GM12878 (cell line): ENCODE results near the gene NEK8. TPM values are rescaled to one million over a fixed set of nuclear protein-coding genes. Genes with fewer than 3 reads are reported as not detected.

ENCODE experiments used
- ATAC-seq: fragments of 200-7000 bp; cut with Tn5 transposase; 3 replicates; pipeline ENCODE4 v1.9.1; 2020; ENCODE audit warnings: mild to moderate bottlenecking, moderate library complexity
- BruUV-seq: library from RNA; stranded (reverse); fragments of 400-500 nt; replicated peaks from 2 replicates; lab custom pipeline; 2021; lab: Mats Ljungman, UMichigan
- CTCF ChIA-PET: fragments of 300-600 bp; sonication (Branson Sonifier 250); formaldehyde crosslinking; extraction: SDS; loops from one replicate; lab custom pipeline; 2021; ENCODE audit warnings: inconsistent platforms; lab: Yijun Ruan, JAX
- POLR2A ChIA-PET: fragments of 350-600 bp; formaldehyde crosslinking; extraction: SDS; loops from one replicate; lab custom pipeline; 2021; ENCODE audit warnings: inconsistent platforms; lab: Charles Lee
- RAD21 ChIA-PET: fragments of 300-600 bp; sonication (Branson Sonifier 250); formaldehyde crosslinking; loops from one replicate; lab custom pipeline; 2023; ENCODE audit warnings: antibody characterized with exemption; ENCODE audit not compliant: unreplicated experiment; lab: Charles Lee
- SMC1A ChIA-PET: fragments of 300-600 bp; sonication (Branson Sonifier 250); formaldehyde crosslinking; loops from one replicate; lab custom pipeline; 2023; ENCODE audit not compliant: unreplicated experiment, uncharacterized antibody; lab: Charles Lee
- DNase-seq: peaks from one replicate; pipeline ENCODE4 v3.0.0-alpha.2; 2011; ENCODE audit warnings: low read depth, low spot score
- FAIRE-seq: peaks from 3 replicates; lab custom pipeline; 2011; peaks lifted over from hg19 to GRCh38; lab: Jason Lieb, UNC
- H2AFZ ChIP-seq: 2 replicates; pipeline ENCODE4 v1.6.0; 2011; ENCODE audit warnings: low read depth, low read length, control low read depth; ENCODE audit not compliant: control insufficient read depth
- H3K27ac ChIP-seq: 2 replicates; pipeline ENCODE4 v1.5.1; 2011; ENCODE audit warnings: control low read depth; ENCODE audit not compliant: control insufficient read depth, insufficient read depth
- H3K27me3 ChIP-seq, 2 experiments: replicated peaks in 1 of 2; 2 replicates each; pipeline versions ENCODE4 v1.6.0 to v1.6.1; 2011; ENCODE audit warnings: low read length in 1 of 2; ENCODE audit not compliant: control insufficient read depth in 2 of 2, insufficient read depth in 2 of 2
- H3K36me3 ChIP-seq, 2 experiments: 2 replicates each; pipeline ENCODE4 v1.5.1; 2011; ENCODE audit warnings: low read length in 1 of 2; ENCODE audit not compliant: control insufficient read depth in 2 of 2, insufficient read depth in 2 of 2
- H3K4me1 ChIP-seq: 2 replicates; pipeline ENCODE4 v1.6.1; 2011; ENCODE audit warnings: mild to moderate bottlenecking, low read length, moderate library complexity, mixed read lengths; ENCODE audit not compliant: control insufficient read depth, insufficient read depth
- H3K4me2 ChIP-seq: 2 replicates; pipeline ENCODE4 v1.6.0; 2011; ENCODE audit warnings: control low read depth; ENCODE audit not compliant: control insufficient read depth, insufficient read depth
- H3K4me3 ChIP-seq: fragments of 200-600 bp; sonication (generic); 2 replicates; pipeline ENCODE4 v1.5.1; 2016
- H3K79me2 ChIP-seq: 2 replicates; pipeline ENCODE4 v1.6.0; 2011; ENCODE audit warnings: low read length; ENCODE audit not compliant: control insufficient read depth, insufficient read depth
- H3K9ac ChIP-seq: 2 replicates; pipeline ENCODE4 v1.8.0; 2011; ENCODE audit warnings: low read length, control low read depth, mixed read lengths; ENCODE audit not compliant: control insufficient read depth, insufficient read depth
- H3K9me3 ChIP-seq: replicated peaks from 3 replicates; pipeline ENCODE4 v1.5.1; 2011; ENCODE audit warnings: mild to moderate bottlenecking, low read length; ENCODE audit not compliant: control insufficient read depth, insufficient read depth
- H4K20me1 ChIP-seq: 2 replicates; pipeline ENCODE4 v1.6.0; 2011; ENCODE audit not compliant: control insufficient read depth, insufficient read depth
- ASH2L ChIP-seq: fragments of 300-600, 200-600 bp; sonication (generic); IDR thresholded peaks from 2 replicates; pipeline ENCODE4 v1.6.1; 2017; ENCODE audit warnings: low read depth, mild to moderate bottlenecking, borderline replicate concordance
- BACH1 ChIP-seq: fragments of 450-650 bp; IDR thresholded peaks from 2 replicates; pipeline ENCODE4 v1.6.1; 2017; ENCODE audit warnings: mild to moderate bottlenecking, borderline replicate concordance
- CEBPZ ChIP-seq: fragments of 150-350 bp; IDR thresholded peaks from 2 replicates; pipeline ENCODE4 v1.6.1; 2016; ENCODE audit warnings: low read depth, low read length
- CREB1 ChIP-seq: IDR thresholded peaks from 2 replicates; pipeline ENCODE4 v1.6.1; 2012; ENCODE audit warnings: low read depth, mild to moderate bottlenecking, inconsistent platforms
- ELK1 ChIP-seq: IDR thresholded peaks from 2 replicates; pipeline ENCODE4 v1.6.1; 2012; ENCODE audit warnings: low read depth, low read length, improper control_type of control experiment
- HDAC6 ChIP-seq: fragments of 200-600 bp; sonication (generic); IDR thresholded peaks from one replicate; pipeline ENCODE4 v1.8.0; 2017; ENCODE audit warnings: antibody characterized with exemption; ENCODE audit not compliant: unreplicated experiment
- IKZF2 ChIP-seq, 2 experiments: fragments of 450-650 bp; IDR thresholded peaks; 2 replicates each; pipeline ENCODE4 v1.6.1; 2017; ENCODE audit warnings: mild to moderate bottlenecking in 2 of 2, moderate library complexity in 2 of 2
- LARP7 ChIP-seq: fragments of 450-650 bp; IDR thresholded peaks from 2 replicates; pipeline ENCODE4 v1.6.1; 2017; ENCODE audit warnings: mild to moderate bottlenecking
- MYC ChIP-seq: IDR thresholded peaks from 2 replicates; pipeline ENCODE4 v1.6.1; 2011; ENCODE audit warnings: mild to moderate bottlenecking, low read length, moderate library complexity, inconsistent platforms; ENCODE audit not compliant: insufficient read depth, insufficient replicate concordance, insufficient read length, severe bottlenecking
- PAX5 ChIP-seq: IDR thresholded peaks from 2 replicates; pipeline ENCODE4 v1.6.1; 2011; ENCODE audit warnings: low read depth, low read length, borderline replicate concordance
- POLR2AphosphoS2 ChIP-seq: IDR thresholded peaks from 2 replicates; pipeline ENCODE4 v1.6.1; 2011; ENCODE audit warnings: low read depth, mild to moderate bottlenecking, low read length, improper control_type of control experiment, moderate library complexity
- SKIL ChIP-seq: fragments of 450-650 bp; IDR thresholded peaks from 2 replicates; pipeline ENCODE4 v1.6.1; 2017; ENCODE audit warnings: mild to moderate bottlenecking, low read depth, inconsistent platforms; ENCODE audit not compliant: poor library complexity, severe bottlenecking
- SMC3 ChIP-seq: IDR thresholded peaks from 2 replicates; pipeline ENCODE4 v1.6.1; 2011; ENCODE audit warnings: low read length, improper control_type of control experiment, borderline replicate concordance
- YY1 ChIP-seq: IDR thresholded peaks from 2 replicates; pipeline ENCODE4 v1.6.1; 2011; ENCODE audit warnings: low read depth, mild to moderate bottlenecking, low read length
- ZSCAN29 ChIP-seq: fragments of 450-650 bp; IDR thresholded peaks from 2 replicates; pipeline ENCODE4 v1.6.1; 2017; ENCODE audit warnings: mild to moderate bottlenecking, moderate library complexity
- WGBS: methylation state at CpG from one replicate; pipeline ENCODE4 v1.1.6; 2016; ENCODE audit warnings: low lambda C conversion rate; ENCODE audit not compliant: insufficient replicate concordance, insufficient coverage; ENCODE audit errors: missing lambda C conversion rate; 5-methylcytosine and 5-hydroxymethylcytosine counted together
- in situ Hi-C: fragments of 300-500 bp; cut with MboI; formaldehyde crosslinking; loops from 9 replicates; pipeline ENCODE4 v1.14.3; 2018; ENCODE audit warnings: mixed read lengths
- intact Hi-C: fragments of 100-400 bp; cut with micrococcal nuclease; formaldehyde crosslinking; loops from one replicate; pipeline ENCODE4 v1.14.2; 2022; ENCODE audit not compliant: unreplicated experiment
- polyA plus RNA-seq, 11 experiments: library from polyadenylated mRNA; depleted of rRNA in 4 of 11; unstranded in 6 of 11; stranded (reverse) in 5 of 11; fragments of >200 nt; fragmentation: Nextera tagmentation in 4 of 11; fragmentation: Illumina TruSeq in 1 of 11; extraction: Ambion mirVana in 4 of 11; extraction: Trizol in 1 of 11; gene quantifications; 1 replicate in 1 of 11; 2 replicates in 10 of 11; pipeline versions ENCODE4 v1.2.1 to v1.2.3, GENCODE V29; 2011 to 2016; ENCODE audit warnings: inconsistent platforms in 2 of 11, missing spikeins in 2 of 11, low read depth in 1 of 11
- total RNA-seq, 4 experiments: library from RNA; depleted of rRNA in 3 of 4; stranded (reverse); fragments of >200 nt in 3 of 4; fragmentation: Illumina TruSeq in 1 of 4; extraction: Trizol in 1 of 4; gene quantifications; 2 replicates each; pipeline versions ENCODE4 v1.2.1 to v1.2.3, GENCODE V29; 2013 to 2021

Gene NEK8
- total and polyA plus RNA-seq, 10 of the 15 experiments (the other 5 are each of a cell fraction or from before 2014, with no cell fraction given) = 2.3 to 14.3 (median 9.4) TPM

GRCh38 chr17:28726627-28727491 lies 1.7 kb upstream of the NEK8 start:
- peak overlapping the region; percentile 77 for H3K9ac ChIP-seq
- SMC1A ChIA-PET = interaction anchor here (0.8 to 11.3 kb wide), 24 partner anchors 8 to 390 kb away, joined by 3 to 326 read pairs (median 8); partner anchors contain the start of genes BLTP2, DHRS13, FAM222B and FLOT2
- WGBS = under 1% methylated on average over 52 of the region's 57 CpGs
- DNase-seq (peak; percentile 85), ATAC-seq (peak; percentile 58), FAIRE-seq (peak; percentile 89)
- intact Hi-C loops (loop anchor here (1.0 to 10.0 kb wide), 8 partner anchors 23 to 388 kb away; partner anchors contain the start of genes DHRS13 and FAM222B), in situ Hi-C loops (loop anchor here (25.0 kb wide), 1 partner anchor 1265 kb away; the partner anchor contains the start of gene KSR1)
- H3K4me1 ChIP-seq = peaks cover 23% of the 10 kb centered on the region
- no peaks in the 10 kb centered on the region for H3K27me3 ChIP-seq
- peaks cover 12 to 17% of the 10 kb centered on the region in 2 experiments; a peak in 3 of 4 replicates for H3K36me3 ChIP-seq
- peak overlapping the region; percentile 61 for H2AFZ ChIP-seq
- H3K4me3 ChIP-seq = peak overlapping the region; percentile 67
- POLR2A ChIA-PET = interaction anchor here (0.6 to 17.2 kb wide), 33 partner anchors 8 to 568 kb away, joined by 3 to 485 read pairs (median 5); partner anchors contain the start of genes BLTP2, FAM222B, PHF12 and PROCA1
- RAD21 ChIA-PET = interaction anchor here (0.6 to 6.8 kb wide), 45 partner anchors 7 to 658 kb away, joined by 3 to 375 read pairs (median 5); partner anchors contain the start of genes BLTP2, DHRS13, PHF12 and PIGS
- H4K20me1 ChIP-seq = no peaks in the 10 kb centered on the region
- peak overlapping the region; percentile 98 for H3K4me2 ChIP-seq
- peaks cover 21% of the 10 kb centered on the region for H3K79me2 ChIP-seq
- H3K27ac ChIP-seq = peak overlapping the region; percentile 94
- CTCF ChIA-PET = interaction anchor here (0.7 to 12.6 kb wide), 40 partner anchors 9 to 390 kb away, joined by 3 to 394 read pairs (median 6); partner anchors contain the start of genes BLTP2, DHRS13, FAM222B and FLOT2
- BruUV-seq = no TSS peak
- no peaks in the 10 kb centered on the region for H3K9me3 ChIP-seq
- peak; percentile 76 for TF ChIP-seq LARP7
- no peak for TF ChIP-seq CEBPZ
- peak; percentile 61 for TF ChIP-seq SKIL
- TF ChIP-seq MYC = peak; percentile 45
- TF ChIP-seq ASH2L = no peak
- TF ChIP-seq CREB1 = no peak
- TF ChIP-seq HDAC6 = no peak
- TF ChIP-seq ELK1 = 0 out of 2 replicates have a peak, but pooled peaks have one; percentile 35
- peak; percentile 48; the same call in 1 of the 2 replicates for TF ChIP-seq PAX5
- peak; percentile 90 for TF ChIP-seq BACH1
- TF ChIP-seq POLR2AphosphoS2 = peak; percentile 68; the same call in 1 of the 2 replicates
- TF ChIP-seq ZSCAN29 = no peak
- peak; percentile 95 for TF ChIP-seq SMC3
- TF ChIP-seq IKZF2 (IDR thresholded peaks at IDR 0.05) = peak; percentile 90 to 93
- peak; percentile 68 for TF ChIP-seq YY1
